Activated CD8-positive, alpha-beta memory T cell treated with anti-CD3 and anti-CD28 coated beads, Interleukin-2, amount 50 U/mL, for 48 hours (primary cell): Measurements from ENCODE around the gene USF2.
A peak's percentile ranks its signal among the peaks of the same experiment; 100 is the strongest.

Experiments
- DNase-seq: peaks from one replicate; pipeline ENCODE4 v3.0.0-alpha.2; 2020

Gene USF2

DNA sequence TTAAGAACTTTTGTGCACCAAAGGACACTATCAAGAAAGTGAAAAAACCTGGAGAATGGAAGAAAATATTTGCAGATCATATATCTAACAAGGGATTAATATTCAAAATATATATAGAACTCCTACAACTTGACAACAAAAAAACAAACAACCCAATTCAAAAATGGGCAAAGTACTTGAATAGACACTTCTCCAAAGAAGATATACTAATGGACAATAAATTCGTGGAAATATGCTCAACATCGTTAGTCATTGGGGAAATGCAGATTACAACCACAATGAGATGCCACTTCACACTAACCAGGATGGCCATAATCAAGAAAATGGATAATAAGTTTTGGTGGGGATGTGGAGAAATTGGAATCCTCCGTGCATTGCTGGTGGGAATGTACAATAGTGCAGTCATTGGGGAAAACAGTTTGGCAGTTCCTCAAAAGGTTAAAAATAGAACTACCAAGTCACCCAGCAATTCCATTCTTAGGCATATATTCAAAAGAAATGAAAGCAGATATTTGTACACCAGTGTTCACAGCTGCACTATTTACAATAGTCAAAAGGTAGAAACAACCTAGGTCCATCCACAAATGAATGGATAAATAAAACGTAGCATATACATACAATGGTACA is 22.2 kb upstream of the USF2 start:
- DNase-seq, result no peak

GRCh38 chr19:35247526-35248309 is 21.0 kb upstream of the USF2 start:
- peak; percentile 78 for DNase-seq

DNA sequence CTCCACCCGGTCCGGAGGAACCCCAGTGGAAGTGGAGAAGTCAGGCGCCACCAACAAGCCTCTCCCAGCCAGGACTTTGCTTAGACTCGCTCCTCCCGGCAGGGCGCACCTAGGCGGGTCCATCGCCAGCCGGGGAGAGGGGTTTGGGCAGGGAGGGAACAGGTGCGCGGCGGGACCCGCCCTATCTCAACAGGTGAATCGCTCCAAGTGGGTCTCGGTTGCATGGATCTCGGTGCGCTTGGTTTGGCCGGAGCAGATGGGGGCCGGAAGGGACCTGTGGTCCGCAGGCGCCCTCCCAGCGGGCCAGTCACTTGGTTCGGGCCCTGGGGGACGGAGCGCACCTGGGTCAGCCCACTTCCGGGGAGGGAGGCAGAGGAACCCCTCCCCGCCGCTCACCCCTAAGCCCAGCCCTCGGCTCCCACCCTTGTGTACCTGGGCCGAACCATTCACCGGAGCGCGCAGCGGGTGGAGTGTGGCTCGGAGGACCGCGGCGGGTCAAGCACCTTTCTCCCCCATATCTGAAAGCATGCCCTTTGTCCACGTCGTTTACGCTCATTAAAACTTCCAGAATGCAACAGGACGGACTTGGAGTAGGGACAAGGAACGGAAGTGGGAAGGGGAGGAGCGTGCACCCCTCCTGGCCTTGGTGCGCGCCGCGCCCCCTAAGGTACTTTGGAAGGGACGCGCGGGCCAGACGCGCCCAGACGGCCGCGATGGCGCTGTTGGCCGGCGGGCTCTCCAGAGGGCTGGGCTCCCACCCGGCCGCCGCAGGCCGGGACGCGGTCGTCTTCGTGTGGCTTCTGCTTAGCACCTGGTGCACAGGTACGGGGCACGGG is 20.2 kb upstream of the USF2 start, which contains the start of gene LSR:
Gene LSR, plus strand, starts transcription at position 693 of the 836 bp plus-strand sequence. Its CDS starts 21 bp downstream, at position 714.
- DNase-seq, result peak; percentile 86

DNA sequence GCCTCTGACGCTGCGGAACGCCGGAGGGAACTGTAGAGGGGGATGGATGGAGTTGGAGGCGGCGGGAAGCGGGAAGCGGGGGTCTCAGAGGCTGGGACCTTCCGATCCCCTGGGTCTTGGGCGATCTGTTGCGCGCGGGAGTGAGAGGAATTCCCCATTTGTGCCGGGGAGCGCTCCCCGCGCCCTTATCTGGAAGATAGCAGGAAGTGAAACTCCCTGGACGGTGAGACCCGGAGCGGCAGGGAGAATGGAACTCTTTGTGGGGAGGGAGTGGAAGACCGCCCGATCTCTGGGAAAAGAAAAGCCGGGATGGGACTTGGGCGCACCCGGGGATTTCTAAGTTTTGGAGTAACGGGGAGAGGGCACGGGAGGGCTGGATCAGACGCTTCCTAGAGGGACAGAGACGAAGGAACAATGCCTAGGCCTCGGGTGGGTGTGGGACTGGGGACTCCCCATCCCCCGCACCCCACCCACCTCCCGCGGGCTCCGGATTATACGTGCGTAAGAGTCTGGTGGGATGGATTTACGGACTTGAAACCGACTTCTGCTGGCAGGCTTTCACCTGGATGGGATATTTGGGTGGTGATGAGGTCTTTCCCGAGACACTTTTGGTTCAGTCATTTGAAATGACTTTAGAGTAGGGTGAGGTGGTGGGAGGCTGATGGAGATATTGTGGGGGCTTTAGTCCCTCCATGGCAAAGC is 19.5 kb upstream of the USF2 start:
- DNase-seq, result peak; percentile 49

DNA sequence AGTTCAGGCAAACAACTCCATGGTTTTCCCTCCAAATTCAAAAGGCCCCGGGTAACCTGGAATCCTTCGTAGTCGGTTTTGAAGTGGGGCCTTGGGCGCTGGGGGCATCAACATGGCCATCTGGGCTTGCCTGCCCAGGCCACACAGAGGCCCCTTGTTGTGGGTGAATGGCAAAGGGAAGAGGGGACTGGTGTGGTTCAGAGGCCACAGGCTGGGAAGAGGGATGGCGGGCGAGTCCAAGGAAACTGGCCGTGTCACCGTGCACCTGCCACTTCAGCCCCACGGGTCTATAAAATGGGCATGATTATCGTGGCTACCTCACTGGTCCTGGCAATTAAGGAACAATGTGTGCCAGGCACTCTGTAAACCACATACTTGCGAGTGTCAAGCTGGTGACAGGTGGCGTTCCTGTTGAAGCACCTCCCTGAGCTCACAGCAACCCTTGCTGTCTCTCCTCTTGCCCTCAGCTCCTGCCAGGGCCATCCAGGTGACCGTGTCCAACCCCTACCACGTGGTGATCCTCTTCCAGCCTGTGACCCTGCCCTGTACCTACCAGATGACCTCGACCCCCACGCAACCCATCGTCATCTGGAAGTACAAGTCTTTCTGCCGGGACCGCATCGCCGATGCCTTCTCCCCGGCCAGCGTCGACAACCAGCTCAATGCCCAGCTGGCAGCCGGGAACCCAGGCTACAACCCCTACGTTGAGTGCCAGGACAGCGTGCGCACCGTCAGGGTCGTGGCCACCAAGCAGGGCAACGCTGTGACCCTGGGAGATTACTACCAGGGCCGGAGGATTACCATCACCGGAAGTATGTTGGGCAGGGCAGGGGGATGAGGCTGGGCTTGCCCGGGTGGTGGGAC is 18.7 kb upstream of the USF2 start:
- DNase-seq, result peak; percentile 49

DNA sequence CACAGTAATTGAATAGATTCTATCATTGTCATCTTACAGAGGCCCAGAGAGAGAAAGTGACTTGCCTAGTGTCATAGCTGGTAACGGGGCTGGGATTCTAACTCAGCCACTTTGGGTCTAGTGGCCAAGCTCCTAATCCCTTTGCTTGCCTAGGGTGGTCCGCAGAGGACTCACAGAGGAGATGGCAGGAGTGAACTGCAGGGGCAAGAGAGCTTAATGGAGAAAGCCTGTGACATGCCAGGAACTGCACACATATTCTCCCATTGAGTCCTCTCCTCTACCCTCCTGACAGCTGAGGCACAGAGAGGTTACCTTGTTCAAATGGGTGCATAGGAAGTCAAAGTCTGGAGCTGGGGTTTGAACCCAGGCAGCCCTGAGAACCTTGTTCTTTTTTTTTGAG is 17.3 kb upstream of the USF2 start:
- DNase-seq, result peak; percentile 34

- DNase-seq, result peak; percentile 44
These were observed 15.2 kb upstream of the USF2 start for GRCh38 chr19:35253316-35254286.

DNA sequence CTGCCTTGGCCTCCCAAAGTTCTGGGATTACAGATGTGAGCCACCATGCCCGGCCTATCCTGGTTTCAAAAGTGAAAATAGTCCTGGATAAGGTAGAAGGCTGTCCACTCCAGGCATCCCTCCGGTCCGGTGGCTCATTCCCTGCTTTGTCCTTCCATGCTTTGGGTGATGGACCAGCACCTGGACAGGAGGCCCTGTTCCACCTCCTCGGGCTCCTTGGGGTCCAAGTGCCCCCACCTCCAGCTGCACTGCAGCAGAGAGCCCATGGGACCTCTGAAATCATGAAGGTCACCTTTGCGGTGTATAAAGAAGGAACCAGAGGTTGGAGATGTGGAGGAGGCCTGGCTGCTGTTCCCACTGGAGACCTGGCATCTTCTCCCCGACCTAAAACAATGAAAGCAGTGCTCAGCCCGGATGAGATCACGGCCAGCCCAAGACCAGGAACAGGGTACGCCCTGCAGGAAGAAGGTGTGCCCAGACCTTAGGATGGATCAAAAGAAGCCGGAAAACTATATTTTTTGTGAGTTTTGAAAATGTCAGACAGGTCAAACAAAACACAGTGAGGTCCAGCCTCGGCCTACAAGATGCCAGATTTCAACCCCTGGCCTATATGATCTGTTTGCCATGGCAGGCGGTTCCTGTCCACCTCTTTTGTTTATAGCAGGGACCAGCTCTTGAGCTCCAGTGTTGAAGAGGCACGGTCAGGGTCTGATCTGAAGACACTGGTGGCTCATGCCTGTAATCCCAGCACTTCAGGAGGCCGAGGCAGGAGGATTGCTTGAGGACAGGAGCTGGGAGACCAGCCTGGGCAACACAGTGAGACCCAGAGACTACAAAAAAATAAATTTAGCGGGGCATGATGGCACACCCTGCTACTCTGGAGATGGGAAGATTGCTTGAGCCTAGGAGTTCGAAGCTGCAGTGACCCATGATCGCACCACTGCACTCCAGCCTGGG is 14.1 kb upstream of the USF2 start:
- DNase-seq, result peak; percentile 28

DNA sequence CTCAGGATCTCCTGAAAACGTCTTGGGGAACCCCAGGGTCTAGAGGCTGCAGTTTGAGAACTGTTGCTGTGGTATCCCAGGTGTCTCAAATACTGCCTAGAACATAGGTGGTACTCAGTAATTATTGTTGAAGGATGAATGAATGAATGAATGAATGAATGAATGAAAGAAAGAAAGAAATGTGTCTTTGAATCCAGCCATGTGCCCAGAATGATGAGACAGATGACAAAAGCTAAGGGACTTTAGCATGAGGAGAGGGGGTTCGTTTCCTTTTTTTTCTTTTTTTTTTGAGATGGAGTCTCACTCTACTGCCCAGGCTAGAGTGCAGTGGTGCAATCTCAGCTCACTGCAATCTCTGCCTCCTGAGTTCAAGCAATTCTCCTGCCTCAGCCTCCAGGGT is 12.2 kb upstream of the USF2 start:
- no peak for DNase-seq

DNA sequence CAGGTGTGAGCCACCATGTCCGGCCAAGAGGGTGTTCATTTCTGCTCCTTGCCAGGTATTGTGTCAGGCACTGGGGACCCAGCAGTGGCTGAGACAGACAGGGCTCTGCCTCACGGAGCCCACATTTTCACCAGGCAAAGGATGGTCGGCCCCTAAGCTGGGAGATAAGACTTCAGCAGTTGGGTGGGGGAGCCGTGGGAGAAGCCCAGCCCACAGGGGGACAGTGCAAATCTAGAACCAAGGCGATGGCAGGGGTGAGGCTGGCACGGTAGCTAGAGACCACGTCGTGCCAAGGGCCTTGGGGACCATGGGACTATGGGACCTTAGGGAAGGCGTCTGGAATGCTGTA is 11.7 kb upstream of the USF2 start:
- peak; percentile 41 for DNase-seq

DNA sequence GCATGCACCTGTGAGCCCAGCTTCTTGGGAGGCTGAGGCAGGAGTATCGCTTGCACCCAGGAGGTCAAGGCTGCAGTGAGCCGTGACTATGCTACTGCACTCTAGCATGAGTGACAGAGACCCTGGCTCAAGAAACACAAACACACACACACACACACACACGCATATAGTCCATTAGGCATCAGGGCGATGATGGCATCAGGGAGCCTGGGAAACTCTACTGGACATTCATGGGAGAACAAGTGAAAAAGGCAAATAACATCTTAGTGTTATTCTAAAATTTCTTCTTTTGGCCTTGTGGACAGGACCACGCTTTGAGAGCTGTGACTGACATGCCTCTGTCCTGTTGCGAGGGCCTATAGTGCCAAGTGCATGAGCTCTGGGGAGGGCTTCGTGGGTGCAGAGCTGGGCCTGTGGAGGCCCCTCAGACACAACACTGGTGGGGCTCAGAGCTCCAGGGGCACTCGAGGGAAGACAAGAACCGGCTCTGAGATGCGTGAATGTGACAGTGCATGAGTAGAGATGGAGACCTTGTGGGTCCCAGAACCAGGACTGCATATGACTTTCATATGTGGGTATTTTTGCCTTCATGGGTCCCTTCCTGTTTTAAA is 8.0 kb upstream of the USF2 start:
- peak; percentile 46 for DNase-seq

DNA sequence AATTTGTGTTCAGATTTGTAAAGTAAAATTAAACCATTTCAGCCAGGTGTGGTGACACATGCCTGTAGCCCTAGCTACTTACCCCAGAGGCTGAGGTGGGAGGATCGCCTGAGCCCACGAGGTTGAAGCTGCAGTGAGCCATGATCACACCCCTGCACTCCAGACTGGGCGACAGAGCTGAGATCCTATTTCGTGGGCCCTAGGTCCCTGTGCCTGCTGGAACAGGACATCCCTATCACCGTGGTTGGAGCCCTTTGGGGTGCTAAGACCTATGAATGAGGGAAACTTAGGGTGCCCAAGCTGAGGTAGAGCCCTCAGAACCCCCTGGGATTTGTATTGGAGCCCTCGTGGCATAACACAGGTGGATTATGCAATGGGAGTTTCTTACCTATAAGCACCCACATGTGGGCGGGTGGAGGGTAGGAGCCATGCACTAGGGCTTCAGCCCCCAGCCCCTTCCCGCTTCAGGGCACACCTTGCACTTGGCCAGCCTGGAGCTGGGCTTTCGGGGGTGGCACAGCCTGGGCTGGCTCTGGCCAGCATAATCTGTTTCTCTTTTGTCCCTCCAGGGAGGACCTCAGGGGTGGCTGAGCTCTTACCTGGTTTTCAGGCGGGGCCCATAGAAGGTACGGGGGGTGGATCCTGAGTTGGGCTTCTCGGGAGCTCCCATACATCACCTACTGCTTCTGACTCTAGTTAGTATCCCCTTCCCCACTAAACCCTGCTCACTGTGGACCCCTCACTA is 7.2 kb upstream of the USF2 start:
- peak; percentile 49 for DNase-seq

- DNase-seq, result peak; percentile 50
These were observed 6.5 kb upstream of the USF2 start for GRCh38 chr19:35262101-35262761.

GRCh38 chr19:35264268-35265125 is 4.3 kb upstream of the USF2 start:
- DNase-seq, result peak; percentile 50

- peak; percentile 55 for DNase-seq
These were observed 3.4 kb upstream of the USF2 start for GRCh38 chr19:35265126-35265899.
